Activated gamma-delta T cell (primary cell): ENCODE results near the gene KLHL1.

Source experiments
- DNase-seq: peaks from one replicate; lab custom pipeline; 2025; lab: John Stamatoyannopoulos, UW

KLHL1 gene

DNA sequence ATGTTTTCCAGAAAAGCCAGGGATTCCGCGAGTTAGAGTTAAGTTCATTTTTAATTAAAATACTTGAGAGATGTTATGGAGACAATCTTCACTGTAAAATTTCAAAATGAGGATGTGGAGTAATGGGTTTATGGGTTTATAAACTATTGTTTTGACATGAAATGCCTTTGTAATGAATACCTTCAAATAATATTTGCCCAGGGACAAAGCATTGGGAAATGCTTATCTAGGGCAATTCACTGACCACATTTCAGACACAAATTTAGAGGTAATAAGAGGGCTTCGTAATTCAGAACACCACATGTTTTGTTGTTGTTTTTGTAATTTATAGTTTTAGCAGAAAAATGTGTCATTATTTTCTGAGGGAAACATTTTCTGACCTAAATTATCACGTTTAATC, 241.7 kb downstream of the KLHL1 start:
- no peak for DNase-seq

DNA sequence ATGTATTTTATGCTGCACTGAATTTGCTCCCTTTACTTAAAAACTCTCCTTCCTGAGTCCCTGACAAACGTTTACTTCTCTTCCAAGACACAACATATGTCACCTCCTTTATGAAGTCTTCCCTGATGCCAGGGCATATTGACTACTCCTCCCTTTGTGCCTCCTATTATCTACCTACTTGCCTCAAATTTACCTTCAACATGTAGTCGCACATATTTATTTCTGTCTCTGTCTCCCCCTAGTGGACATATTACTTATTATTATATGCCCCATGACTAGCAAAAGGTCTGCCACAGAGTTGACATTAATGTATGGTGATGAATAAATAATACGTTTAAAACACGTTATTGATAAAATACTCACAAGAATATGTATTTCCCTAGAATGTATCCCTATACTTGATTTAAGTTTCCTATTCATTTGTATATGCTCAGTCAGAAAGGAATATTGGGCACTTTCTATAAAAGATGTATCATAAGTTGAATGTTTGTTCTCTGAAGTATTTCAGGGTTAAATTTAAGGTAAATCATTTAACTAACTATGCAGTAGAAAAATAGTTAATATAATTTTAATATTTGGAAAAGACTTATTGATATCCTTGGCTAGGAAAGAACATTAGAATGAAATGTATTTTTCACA, 250.9 kb downstream of the KLHL1 start:
- no peak for DNase-seq

DNA sequence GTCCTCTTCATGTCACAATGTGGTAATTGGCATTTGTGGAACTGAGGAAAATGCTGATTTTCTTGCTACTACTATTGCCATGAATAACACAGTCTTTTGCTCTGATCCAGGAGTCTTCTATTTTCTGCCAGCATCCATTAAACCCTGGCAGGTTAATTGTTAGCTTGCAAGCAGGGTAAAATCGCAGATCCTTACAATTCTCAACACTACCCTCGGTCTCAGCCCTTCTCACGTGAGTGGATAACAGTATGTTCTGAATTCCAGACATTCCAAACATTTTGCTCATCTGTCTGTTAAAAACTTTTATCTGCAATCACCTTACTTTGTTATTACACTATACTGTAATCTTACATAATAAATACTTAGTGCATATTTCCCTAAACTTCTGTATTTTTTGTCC, 251.9 kb downstream of the KLHL1 start:
- DNase-seq = no peak

DNA sequence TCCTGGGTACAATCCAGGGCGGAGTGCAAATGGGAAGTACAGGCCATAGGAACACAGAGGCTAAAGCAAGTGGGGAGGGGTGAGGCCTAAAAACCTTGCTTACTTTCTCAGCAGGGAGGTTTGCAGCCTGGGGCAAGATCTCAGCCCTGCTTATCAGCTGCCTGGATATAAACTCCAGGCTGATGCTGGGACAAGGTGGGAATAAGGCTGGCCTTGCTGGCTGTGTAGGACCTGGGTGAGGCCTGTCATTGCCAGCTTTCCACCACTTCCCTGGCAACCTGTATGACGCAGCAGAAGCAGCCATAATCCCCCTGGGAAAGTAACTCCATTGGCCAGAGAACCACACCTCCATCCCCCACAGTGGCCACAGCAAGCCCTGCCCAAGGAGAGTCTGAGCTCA, 279.7 kb downstream of the KLHL1 start:
- no peak for DNase-seq

- no peak for DNase-seq
Observed at GRCh38 chr13:69820180-69820579, 288.1 kb downstream of the KLHL1 start.

DNA sequence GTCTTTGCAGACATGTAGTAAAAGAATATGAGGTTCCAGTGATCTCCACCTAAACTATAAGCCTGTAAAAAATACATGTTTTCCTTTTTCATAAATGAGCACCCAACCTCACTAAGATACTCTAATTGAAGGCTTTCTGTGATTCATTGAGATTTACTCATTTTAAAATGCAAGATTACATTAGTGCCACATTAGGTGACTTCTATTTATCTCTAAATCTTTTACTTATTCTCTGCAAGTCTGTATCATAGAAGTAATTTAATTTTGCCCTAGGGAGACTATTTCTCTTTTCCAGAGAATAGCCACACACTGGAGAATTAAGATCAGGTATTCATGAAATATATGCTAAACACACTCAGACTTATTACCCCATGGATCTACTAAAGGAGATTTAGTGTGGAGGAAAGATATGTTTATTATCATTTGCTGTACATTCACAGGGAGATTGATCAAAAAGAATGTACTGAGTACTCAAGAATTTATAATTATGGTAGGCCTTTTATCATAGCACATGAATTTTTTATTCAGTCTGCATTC, 290.9 kb downstream of the KLHL1 start:
- no peak for DNase-seq

DNA sequence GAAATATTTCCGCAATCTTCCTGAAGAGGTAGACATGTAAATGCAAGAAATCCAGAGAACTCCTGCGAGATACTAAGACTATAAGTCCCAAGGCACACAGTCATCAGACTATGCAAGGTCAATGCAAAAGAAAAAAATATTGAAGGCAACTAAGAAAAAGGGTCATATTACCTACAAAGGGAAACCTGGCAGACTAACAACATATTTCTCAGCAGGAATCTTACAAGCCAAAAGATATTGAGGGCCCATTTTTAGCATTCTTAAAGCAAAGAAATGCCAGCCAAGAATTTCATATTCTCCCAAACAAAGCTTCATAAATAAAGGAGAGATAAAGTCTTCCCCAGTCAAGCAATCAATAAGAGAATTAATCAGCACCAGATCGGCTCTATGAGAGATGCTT, 299.1 kb downstream of the KLHL1 start:
- DNase-seq = no peak

DNA sequence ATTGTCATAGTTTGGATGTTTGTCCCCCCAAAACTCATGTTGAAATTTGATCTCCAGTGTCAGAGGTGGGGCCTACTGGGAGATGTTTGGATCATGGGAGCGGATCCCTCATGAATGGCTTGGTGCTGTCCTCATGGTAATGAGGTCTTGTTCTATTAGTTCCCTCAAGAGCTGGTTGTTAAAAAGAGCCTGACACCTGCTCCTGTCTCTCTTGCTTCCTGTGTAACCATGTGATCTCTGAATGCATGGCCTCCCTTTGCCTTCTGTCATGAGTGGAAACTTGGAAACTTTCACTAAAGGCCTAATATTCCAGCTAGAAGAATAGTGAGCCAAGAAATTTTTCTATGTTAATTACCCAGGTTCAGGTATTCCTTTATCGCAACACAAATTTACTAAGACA, 312.0 kb downstream of the KLHL1 start:
- no peak for DNase-seq

GRCh38 chr13:69793783-69794453, 314.3 kb downstream of the KLHL1 start:
- no peak for DNase-seq

- DNase-seq = no peak
Observed at GRCh38 chr13:69776937-69777336, 331.3 kb downstream of the KLHL1 start.

DNA sequence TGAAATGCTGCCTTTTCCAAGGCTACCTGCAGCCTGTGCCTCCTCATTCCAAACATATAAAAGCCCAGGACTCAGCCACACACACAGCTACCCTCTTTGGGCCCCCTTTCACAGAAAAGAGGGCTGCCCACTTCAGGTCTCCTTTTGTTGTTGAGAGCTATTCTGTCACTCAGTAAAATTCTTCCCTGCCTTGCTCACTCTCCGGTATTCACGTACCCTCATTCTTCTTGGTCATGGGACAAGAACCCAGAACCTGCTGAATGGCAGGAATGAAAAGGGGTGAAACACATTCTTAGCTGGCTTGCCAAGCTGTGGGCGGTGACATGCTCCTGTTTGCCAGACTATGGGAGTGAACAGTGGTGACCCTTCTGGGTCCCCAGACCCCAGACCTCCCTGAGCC, 338.6 kb downstream of the KLHL1 start:
- DNase-seq = no peak

- DNase-seq = no peak
Observed at GRCh38 chr13:69761581-69761980, 346.7 kb downstream of the KLHL1 start.

DNA sequence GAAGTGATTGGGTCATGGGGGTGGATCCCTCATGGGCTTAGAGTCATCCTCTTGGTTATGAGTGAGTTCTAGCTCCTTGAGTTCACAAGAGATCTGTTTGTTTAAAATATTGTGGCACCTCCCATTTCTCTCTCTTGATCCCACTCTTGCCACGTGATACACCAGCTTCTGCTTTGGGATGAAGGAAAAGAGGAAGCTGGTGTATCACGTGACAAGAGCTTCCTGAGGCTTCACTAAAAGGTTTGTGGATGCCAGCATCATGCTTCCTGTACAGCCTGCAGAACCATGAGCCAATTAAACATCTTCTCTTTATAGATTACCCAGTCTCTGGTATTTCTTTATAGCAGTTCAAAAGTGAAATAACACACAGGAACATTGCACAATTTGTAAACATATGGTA, 353.2 kb downstream of the KLHL1 start:
- no peak for DNase-seq

DNA sequence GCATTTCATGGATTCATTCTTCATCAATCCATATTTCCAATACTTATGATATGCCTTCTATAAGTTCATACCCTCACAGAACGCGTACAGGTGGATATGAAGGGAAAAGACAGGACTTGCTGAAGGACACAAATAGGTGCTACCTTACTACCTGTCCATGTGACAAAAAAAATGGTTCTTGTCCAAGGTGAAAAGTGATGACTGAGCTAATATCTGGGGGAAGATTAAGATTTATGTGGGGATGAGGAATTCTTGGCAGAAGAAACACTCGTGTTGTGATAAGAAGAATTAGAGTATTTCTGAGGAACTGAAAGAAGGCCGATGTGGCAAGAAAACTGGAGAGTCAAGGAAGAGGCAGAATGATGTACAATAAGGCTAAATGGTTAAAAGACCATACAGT, 357.0 kb downstream of the KLHL1 start:
- DNase-seq = no peak

DNA sequence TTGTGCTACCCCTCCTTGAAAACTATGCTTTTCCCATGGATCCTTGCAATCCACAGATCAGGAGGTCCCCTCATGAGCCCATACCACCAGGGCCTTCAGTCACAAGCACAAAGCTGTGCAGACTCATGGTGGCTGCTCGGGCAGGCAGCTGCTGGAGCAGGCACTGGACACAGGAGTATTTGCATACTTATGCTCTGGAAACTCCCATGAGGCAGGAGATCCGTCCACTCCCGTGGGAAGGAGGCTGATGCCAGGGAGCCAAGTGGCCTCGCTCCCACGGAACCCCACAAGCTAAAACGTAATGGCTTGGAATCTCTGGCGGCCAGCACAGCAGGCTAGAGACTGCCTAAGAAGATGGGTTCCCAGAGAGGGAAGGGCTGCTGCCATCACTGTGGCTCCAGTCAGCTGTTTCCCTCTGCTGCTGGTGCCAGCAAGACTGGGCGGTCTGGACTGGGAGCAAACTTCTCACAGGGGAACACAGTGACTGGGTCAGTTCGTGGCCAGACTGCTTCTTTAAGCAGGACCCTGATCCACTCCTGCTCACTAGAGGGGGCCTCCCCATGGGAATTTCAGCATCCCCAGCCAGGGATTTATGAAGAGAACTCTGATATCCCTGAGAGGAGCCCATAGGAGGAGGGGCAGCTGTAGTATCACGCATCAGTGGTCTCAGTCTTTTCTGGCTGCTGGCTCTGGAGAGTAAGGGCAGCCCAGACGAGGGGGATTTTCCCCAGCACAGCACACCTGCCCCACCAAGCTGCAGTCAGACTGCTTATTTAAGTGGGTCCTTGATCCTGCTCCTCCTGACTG, 370.9 kb downstream of the KLHL1 start:
- DNase-seq = no peak

DNA sequence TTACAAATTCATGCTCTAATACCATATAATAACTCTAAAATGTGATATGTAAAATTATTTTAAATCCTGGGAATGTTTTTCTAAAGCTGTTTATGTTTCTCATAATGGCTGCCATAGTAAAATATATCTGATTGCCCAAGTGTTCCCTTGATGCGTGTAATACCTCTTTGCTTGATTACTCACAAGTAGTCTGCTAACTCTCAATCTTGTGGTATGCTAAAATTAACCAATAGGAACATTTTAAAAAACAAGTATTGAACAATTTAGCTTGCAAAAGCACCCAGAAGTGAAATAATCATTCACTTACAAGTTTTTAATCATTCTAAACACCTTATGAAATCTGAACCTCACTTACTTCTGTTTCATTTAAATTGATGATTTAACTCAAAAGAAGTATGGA, 386.6 kb downstream of the KLHL1 start:
- DNase-seq = no peak

- no peak for DNase-seq
Observed at GRCh38 chr13:69720278-69720983, 387.8 kb downstream of the KLHL1 start.

GRCh38 chr13:69706807-69707206, 401.4 kb downstream of the KLHL1 start:
- DNase-seq = no peak

DNA sequence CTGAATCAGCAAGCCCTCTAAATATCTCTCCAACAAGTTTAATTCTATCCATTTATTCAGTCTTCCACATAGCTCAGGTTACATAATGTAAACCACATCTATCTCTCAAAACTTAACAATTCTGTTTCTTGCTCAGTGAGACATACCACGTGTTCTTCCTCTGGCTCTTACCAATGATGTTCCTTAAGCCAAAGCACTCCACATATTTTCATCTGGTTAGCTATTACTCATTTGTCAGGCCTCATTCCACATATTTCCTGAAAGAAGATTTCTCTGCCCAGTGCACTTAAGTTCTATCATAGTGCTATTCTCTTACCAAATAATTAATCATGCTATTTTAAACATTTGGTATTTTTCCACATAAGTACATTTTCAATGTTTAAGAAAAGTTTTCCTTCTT, 403.9 kb downstream of the KLHL1 start:
- no peak for DNase-seq

GRCh38 chr13:69690999-69691398, 417.3 kb downstream of the KLHL1 start:
- no peak for DNase-seq

- DNase-seq = no peak
Observed at GRCh38 chr13:69683921-69684686, 424.1 kb downstream of the KLHL1 start.
